BLaER1 treated with 17β-estradiol and CSF1 and Interleukin-3, amounts not matched to agents 10 nM and 100 nM (cell line): ENCODE results near the gene DGKI.

ENCODE experiments used
- H3K27ac ChIP-seq, 11 experiments: shearing (Covaris generic); formaldehyde crosslinking; 2 replicates each; pipeline ENCODE4 v1.8.1; 2022
- H3K27me3 ChIP-seq, 11 experiments: shearing (Covaris generic); formaldehyde crosslinking; 2 replicates each; pipeline ENCODE4 v1.8.1; 2022
- H3K36me3 ChIP-seq, 11 experiments: shearing (Covaris generic); formaldehyde crosslinking; 2 replicates each; pipeline ENCODE4 v1.8.1; 2022
- H3K4me1 ChIP-seq, 10 experiments: shearing (Covaris generic); formaldehyde crosslinking; 2 replicates each; pipeline ENCODE4 v1.8.1; 2022
- H3K4me2 ChIP-seq, 11 experiments: shearing (Covaris generic); formaldehyde crosslinking; 2 replicates each; pipeline ENCODE4 v1.8.1; 2022
- H3K4me3 ChIP-seq, 10 experiments: shearing (Covaris generic); formaldehyde crosslinking; 2 replicates each; pipeline ENCODE4 v1.8.1; 2022
- H3K9ac ChIP-seq, 11 experiments: shearing (Covaris generic); formaldehyde crosslinking; 2 replicates each; pipeline ENCODE4 v1.8.1; 2022
- H3K9me3 ChIP-seq, 11 experiments: shearing (Covaris generic); formaldehyde crosslinking; replicated peaks in 1 of 11; 2 replicates each; pipeline ENCODE4 v1.8.1; 2022
- H4K20me1 ChIP-seq, 11 experiments: shearing (Covaris generic); formaldehyde crosslinking; 2 replicates each; pipeline ENCODE4 v1.8.1; 2022
- Cebpa-rat ChIP-seq, 11 experiments: shearing (Covaris generic); IDR thresholded peaks; 2 replicates each; pipeline ENCODE4 v1.8.1; 2022

Gene DGKI

DNA sequence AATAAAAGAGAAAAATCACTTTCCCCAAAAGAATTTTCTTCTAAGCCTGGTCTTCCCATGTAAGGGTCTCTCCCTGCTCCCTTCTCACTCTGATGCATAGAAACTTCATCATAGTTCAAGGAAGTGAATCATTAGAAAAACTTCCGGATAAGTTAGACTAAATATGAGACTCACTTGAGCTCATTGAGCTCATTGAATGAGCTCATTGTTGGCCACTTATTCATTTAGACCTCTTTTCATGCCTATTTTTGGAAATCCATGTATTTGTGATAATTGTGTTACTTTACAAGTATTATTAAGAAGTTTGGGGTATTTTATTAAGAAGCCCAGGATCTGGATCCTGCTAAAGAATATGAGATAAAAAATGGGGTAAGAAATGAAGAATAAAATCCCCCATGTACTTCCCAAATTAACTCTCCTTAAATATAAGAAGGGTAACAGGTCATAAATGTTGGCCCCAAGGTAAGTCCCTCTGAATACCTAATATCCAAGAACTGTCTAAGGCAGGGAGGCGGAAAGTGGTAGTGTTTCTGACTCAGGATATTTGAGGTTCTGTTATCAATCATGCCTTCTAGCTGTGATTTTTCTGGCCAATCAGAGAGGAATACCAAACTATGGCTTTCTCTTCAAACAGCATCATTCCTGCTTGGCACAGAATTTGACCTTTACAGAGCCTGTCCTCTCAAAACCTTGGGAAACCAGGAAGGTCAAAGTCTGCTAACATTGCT lies 266.7 kb downstream of the DGKI start:
- no peak overlapping the region for H3K9ac ChIP-seq
- H3K4me2 ChIP-seq: no peak overlapping the region
- no peak overlapping the region for H3K27ac ChIP-seq

DNA sequence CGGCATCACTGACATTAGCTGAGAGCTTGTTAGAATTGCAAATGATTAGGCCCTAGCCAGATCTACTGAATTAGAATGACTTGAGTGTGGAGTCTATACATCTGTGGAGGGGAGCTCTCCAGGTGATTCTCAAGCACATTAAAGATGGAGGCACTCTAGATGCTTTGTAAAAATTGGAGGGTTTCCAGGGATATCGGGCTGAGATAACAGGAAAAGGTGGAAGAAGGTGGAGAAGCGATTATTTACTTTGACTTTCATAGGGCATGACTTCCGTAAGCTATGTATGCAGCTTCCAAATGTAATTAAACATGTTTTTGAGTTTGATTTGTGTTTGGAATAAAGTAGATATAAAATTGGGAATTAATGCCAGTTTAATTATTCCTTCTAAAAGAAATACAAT lies 268.2 kb downstream of the DGKI start:
- H3K4me2 ChIP-seq: no peak overlapping the region
- no peaks in the 10 kb centered on the region for H3K4me1 ChIP-seq
- H3K4me3 ChIP-seq: no peak overlapping the region
- no peak for TF ChIP-seq Cebpa-rat (IDR thresholded peaks at IDR 0.05)
- no peaks in the 10 kb centered on the region for H3K9me3 ChIP-seq
- no peaks in the 10 kb centered on the region for H4K20me1 ChIP-seq
- H3K27me3 ChIP-seq: no peaks in the 10 kb centered on the region
- H3K9ac ChIP-seq: no peak overlapping the region
- H3K27ac ChIP-seq: no peak overlapping the region
- no peaks in the 10 kb centered on the region for H3K36me3 ChIP-seq

More for the DNA sequence above, 266.7 kb downstream of the DGKI start:
- H3K4me3 ChIP-seq: no peak overlapping the region
- no peaks in the 10 kb centered on the region for H3K27me3 ChIP-seq
- no peaks in the 10 kb centered on the region for H3K4me1 ChIP-seq
- H3K36me3 ChIP-seq: no peaks in the 10 kb centered on the region
- no peaks in the 10 kb centered on the region for H3K9me3 ChIP-seq
- TF ChIP-seq Cebpa-rat (IDR thresholded peaks at IDR 0.05): no peak
- no peaks in the 10 kb centered on the region for H4K20me1 ChIP-seq

DNA sequence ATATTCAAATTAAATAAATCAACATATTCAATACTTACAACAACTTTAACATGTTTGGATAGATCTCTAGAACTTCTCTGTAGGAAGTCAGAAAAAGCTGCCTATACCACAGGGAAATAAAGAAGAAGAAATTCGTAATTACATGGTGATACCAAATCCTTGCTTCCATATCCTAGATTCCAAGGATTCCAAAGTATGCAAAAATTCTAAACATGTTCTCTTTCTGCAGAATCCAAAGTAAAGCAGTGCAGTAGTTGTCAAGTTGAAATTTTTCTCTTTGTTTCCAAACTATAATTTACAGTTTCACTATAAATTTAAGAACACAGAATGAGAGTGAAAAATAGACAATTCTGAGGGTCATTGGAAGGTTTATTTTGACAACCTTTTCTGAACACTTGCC lies 269.6 kb downstream of the DGKI start:
- Histone ChIP-seq H3K4me3 (no peak overlapping the region), H3K9ac (no peak overlapping the region), H4K20me1 (no peaks in the 10 kb centered on the region), H3K4me1 (no peaks in the 10 kb centered on the region), H3K27me3 (no peaks in the 10 kb centered on the region), H3K4me2 (no peak overlapping the region), H3K9me3 (no peaks in the 10 kb centered on the region), H3K27ac (no peak overlapping the region), H3K36me3 (no peaks in the 10 kb centered on the region)
- TF ChIP-seq Cebpa-rat (IDR thresholded peaks at IDR 0.05): no peak

DNA sequence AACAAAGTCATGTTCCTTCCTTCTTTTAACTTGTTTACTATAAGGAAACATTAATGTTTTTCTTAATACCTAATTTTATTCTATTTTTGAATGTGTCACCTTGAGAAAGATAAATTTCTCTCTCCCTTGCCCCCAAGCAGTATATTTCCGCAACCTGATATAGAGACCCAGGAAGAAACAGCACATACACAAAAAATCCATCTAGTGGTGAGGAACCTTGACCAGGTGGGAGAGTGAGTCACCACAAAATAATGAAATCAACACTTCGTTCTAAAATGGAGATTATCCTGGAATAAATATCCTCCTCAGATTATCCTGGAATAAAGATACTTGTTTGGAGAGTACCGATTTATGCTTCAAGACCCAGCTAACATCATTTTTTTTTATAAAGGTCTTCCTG lies 270.3 kb downstream of the DGKI start:
- no peaks in the 10 kb centered on the region for H4K20me1 ChIP-seq
- no peak for TF ChIP-seq Cebpa-rat (IDR thresholded peaks at IDR 0.05)
- H3K27me3 ChIP-seq: no peaks in the 10 kb centered on the region
- H3K36me3 ChIP-seq: no peaks in the 10 kb centered on the region
- no peak overlapping the region for H3K27ac ChIP-seq
- H3K9me3 ChIP-seq: no peaks in the 10 kb centered on the region
- no peaks in the 10 kb centered on the region for H3K4me1 ChIP-seq
- no peak overlapping the region for H3K9ac ChIP-seq
- H3K4me3 ChIP-seq: no peak overlapping the region
- H3K4me2 ChIP-seq: no peak overlapping the region

DNA sequence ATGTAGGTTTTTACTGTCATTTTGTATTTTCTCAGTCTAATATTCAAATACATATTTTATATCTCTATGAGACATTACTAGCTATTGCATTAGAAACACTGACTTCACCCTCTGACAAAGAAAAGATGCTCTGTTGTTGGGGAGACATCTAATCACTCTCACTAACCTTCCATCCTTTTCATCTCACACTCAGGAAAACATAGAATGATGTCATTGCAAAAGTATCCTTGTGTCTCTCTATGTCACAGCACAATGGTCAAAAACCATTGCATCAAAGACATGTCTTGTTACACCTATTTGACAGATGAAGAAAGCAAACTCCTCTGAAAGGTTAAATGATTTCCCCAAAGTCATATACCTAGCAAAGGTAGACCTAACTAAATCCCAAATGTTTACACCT lies 272.0 kb downstream of the DGKI start:
- Histone ChIP-seq H3K9me3 (no peaks in the 10 kb centered on the region), H3K9ac (no peak overlapping the region)

DNA sequence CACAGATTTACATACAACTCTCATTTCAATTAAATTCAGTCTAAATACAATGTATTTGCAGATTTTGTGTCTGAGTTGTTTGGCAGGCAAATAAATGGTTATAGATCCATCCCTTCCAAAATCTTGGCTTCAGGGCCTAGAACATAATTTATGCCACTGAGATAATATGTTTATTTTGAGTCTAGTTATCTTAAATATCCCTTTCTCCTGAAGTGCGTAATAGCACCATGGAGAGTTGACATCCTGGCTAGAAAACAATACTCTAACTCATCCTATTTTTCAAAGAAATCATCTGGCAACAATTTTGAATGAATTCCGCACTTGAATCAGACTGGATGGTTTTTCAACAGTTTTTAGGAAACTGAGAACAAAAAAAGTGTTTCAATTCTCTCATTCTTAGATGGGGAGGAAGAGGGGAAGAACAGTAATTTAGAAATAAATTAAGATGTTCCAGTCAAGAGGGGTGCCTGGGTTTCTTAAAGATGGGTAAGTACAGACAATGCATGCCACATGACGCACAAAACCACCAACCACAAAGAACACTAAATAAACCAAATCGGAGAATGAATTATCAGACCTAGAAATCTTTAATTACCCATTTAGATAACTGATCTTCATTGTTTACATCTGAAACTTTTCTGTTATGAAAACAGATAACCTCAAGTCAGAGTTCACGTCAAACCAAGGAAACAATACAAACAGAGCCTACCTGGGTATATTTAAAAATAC lies 274.6 kb downstream of the DGKI start:
- Histone ChIP-seq H3K9me3 (no peaks in the 10 kb centered on the region), H3K27me3 (no peaks in the 10 kb centered on the region)
- TF ChIP-seq Cebpa-rat (IDR thresholded peaks at IDR 0.05): no peak

More for the DNA sequence above, 272.0 kb downstream of the DGKI start:
- H3K4me3 ChIP-seq: no peak overlapping the region
- H3K4me1 ChIP-seq: no peaks in the 10 kb centered on the region
- H3K4me2 ChIP-seq: no peak overlapping the region
- no peaks in the 10 kb centered on the region for H3K27me3 ChIP-seq
- no peaks in the 10 kb centered on the region for H3K36me3 ChIP-seq
- no peak overlapping the region for H3K27ac ChIP-seq
- TF ChIP-seq Cebpa-rat (IDR thresholded peaks at IDR 0.05): no peak
- no peaks in the 10 kb centered on the region for H4K20me1 ChIP-seq

DNA sequence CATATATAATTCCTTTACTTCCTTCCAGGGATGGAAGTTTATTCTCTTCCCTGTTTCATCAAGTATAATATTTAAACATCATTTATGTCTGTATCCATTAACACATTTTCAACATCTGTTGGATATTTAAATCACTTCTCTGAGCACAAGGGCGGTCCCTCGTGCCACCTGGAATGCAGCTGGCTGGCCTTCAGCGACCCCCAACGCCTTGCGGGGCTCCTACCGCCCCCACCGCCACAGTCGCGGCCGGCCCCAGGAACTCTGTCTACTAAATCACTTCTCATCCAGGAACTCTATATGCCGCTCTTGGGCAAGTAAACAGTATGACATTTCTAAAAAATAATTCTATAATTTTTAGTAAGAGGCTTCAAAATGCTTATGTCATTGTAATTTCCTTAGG lies 282.1 kb downstream of the DGKI start:
- no peaks in the 10 kb centered on the region for H3K9me3 ChIP-seq
- no peaks in the 10 kb centered on the region for H4K20me1 ChIP-seq
- H3K27ac ChIP-seq: no peak overlapping the region
- H3K4me2 ChIP-seq: no peak overlapping the region
- no peak overlapping the region for H3K4me3 ChIP-seq
- H3K27me3 ChIP-seq: no peaks in the 10 kb centered on the region
- no peak for TF ChIP-seq Cebpa-rat (IDR thresholded peaks at IDR 0.05)
- no peak overlapping the region for H3K9ac ChIP-seq
- H3K4me1 ChIP-seq: no peaks in the 10 kb centered on the region
- no peaks in the 10 kb centered on the region for H3K36me3 ChIP-seq

More for the DNA sequence above, 274.6 kb downstream of the DGKI start:
- Histone ChIP-seq H3K36me3 (no peaks in the 10 kb centered on the region), H3K4me1 (no peaks in the 10 kb centered on the region), H3K4me3 (no peak overlapping the region), H3K27ac (no peak overlapping the region), H4K20me1 (no peaks in the 10 kb centered on the region), H3K4me2 (no peak overlapping the region), H3K9ac (no peak overlapping the region)

DNA sequence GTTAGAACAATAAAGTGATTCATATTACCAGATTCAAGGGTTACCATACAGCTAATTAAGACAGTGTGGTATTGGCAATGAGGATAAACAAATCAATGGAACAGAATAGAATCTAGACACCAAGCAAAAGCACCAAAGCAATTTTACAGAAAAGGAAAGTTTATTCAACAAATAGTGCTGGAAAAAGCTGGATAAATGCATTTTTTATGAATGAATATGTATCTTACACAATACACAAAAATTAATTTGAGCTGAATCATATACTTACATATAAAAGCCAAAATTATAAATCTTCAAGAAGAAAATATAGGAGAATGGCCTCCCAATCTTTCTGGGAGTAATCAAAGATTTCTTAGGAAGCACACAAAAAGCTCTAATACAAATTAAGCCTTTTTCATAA lies 282.8 kb downstream of the DGKI start:
- H3K4me1 ChIP-seq: no peaks in the 10 kb centered on the region
- H3K36me3 ChIP-seq: no peaks in the 10 kb centered on the region
- H3K9me3 ChIP-seq: no peaks in the 10 kb centered on the region
- no peak overlapping the region for H3K9ac ChIP-seq
- no peak for TF ChIP-seq Cebpa-rat (IDR thresholded peaks at IDR 0.05)
- H3K4me2 ChIP-seq: no peak overlapping the region
- no peak overlapping the region for H3K4me3 ChIP-seq
- no peak overlapping the region for H3K27ac ChIP-seq
- H3K27me3 ChIP-seq: no peaks in the 10 kb centered on the region
- H4K20me1 ChIP-seq: no peaks in the 10 kb centered on the region

DNA sequence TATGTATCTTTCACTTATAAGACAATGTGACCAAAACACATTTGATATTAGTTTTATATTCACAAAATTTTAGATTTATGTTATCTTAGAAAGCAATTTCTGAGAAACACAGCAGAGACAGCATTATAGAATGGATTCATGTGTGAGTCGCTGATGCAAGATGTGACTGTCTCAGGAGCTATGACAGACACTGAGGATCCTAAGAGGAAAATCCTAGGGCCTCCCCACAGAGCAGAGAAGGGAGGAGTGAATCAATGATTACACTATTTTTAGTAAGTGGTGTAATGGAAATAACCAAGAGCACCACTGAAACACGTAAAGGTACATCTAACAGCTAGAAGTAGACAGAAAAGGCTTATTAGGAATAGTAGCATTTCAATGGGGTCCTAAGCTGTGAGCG lies 299.3 kb downstream of the DGKI start:
- Histone ChIP-seq H3K4me1 (peaks cover 0 to 8% (median 3%) of the 10 kb centered on the region in 10 experiments; a peak in 6 of 20 replicates), H3K36me3 (no peaks in the 10 kb centered on the region), H3K4me3 (no peak overlapping the region), H3K9ac (no peak overlapping the region), H3K27ac (no peak overlapping the region), H4K20me1 (no peaks in the 10 kb centered on the region), H3K9me3 (no peaks in the 10 kb centered on the region), H3K4me2 (no peak overlapping the region), H3K27me3 (no peaks in the 10 kb centered on the region)
- no peak for TF ChIP-seq Cebpa-rat (IDR thresholded peaks at IDR 0.05)

DNA sequence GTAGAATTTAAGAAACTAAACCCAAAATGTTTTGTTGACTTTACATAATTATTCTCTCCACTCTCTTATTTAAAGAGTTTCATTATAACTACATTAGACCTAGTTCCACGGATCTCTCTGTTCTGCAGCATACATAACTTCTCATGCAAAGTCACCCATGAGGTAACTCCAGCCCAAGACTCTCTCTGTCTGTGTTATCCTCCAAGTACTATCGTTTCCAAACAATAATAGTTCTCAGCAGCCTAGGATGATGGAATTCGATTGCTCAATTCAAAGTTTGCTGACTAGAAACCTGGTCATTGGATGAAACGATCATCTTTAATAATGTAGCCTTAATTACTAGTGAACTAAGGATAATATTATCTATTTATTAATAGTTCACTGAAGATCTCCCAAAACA lies 300.1 kb downstream of the DGKI start:
- H3K9me3 ChIP-seq: no peaks in the 10 kb centered on the region
- no peak for TF ChIP-seq Cebpa-rat (IDR thresholded peaks at IDR 0.05)
- H3K4me2 ChIP-seq: no peak overlapping the region
- H3K4me1 ChIP-seq: peaks cover 0 to 8% (median 3%) of the 10 kb centered on the region in 10 experiments; a peak in 6 of 20 replicates
- no peak overlapping the region for H3K27ac ChIP-seq
- no peaks in the 10 kb centered on the region for H3K36me3 ChIP-seq
- H3K27me3 ChIP-seq: no peaks in the 10 kb centered on the region
- H4K20me1 ChIP-seq: no peaks in the 10 kb centered on the region
- H3K9ac ChIP-seq: no peak overlapping the region
- no peak overlapping the region for H3K4me3 ChIP-seq
